Fibroblast of peridontal ligament (primary cell): Measurements from ENCODE around the gene STARD13.
"Not testable (repeated sequence)": the region's sequence is repeated elsewhere in the genome, so short reads cannot be mapped to it uniquely, and the experiment has no call there.

Source experiments
- DNase-seq: peaks from one replicate; pipeline ENCODE4 v3.0.0-alpha.2; 2010; ENCODE audit errors: extremely low read depth

Gene STARD13

GRCh38 chr13:33252135-33252534 lies 33.4 kb downstream of the STARD13 start:
- DNase-seq, result no peak

DNA sequence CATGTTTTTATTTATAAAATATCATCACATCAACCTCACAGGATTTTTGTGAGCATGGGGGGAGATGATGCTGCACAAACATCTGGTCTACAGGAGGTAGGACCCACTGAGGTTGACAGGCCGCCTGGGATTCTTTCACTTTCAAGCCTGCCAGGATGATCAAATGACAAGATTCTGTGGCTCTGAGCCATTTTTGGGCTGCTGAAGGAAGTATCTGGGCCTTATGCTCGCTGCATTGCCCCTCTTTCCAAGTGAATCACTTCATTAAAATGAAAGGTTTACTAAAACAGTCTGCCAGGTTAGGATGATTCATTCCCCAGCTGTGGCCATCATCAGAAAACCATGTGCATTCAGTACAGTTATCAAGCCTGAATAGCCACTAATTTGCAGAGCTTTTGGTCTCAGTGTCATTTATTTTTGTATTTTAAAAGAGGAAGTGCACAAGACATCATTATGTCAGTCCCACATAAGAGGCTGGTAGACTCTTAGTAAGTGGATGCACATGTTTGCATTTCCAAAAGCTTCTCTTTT lies 34.4 kb downstream of the STARD13 start:
- peak; percentile 95 for DNase-seq

- DNase-seq, result peak; percentile 37
Observed at GRCh38 chr13:33250609-33251008, 34.9 kb downstream of the STARD13 start.

DNA sequence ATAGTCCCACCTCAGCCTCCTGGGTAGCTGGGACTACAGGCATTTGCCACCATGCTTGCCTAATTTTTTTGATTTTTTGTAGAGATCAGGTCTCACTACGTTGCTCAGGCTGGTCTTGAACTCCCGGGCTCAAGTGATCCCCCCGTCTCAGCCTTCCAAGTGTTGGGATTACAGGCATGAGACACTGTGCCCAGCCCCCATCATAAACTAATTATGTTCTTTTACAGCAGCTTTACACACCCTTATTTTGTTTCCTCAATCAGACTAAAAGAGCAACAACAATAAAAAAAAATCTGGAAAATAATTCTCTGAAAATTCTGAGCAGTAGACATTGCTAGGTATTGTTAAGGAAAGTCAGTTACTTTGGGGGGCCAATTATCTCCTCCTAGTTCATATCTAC lies 35.7 kb downstream of the STARD13 start:
- no peak for DNase-seq

- peak; percentile 52 for DNase-seq
Observed at GRCh38 chr13:33249066-33249465, 36.5 kb downstream of the STARD13 start.

DNA sequence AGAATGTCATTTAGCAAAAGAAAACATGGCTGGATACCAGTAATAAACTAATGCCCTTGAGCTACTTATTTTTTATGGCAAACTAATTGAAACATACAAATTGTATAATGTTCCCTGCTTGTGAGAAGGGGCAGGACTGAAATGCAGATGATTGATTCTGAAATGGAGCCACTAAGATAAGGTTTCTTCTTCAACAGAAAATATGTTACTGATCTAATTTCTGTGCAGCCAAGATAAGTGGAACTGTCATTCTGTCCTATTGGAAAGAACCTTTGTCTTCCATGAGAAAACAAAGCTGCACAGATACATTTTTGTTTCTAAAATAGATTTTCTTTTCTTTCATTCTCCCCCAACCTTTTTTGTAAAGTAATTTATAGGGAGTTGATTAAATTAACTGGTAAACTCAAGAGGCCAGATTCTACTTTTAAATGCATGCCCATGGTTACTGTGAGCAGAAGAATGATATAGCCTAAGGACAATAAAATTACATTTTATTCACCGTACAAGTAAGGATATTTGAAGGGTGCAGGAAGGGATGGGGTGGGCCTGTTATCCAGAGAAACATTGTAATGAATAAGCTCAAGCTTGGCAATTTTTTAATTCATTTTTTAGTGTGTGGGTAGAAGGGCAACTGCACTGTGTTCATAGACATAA lies 39.9 kb downstream of the STARD13 start:
- no peak for DNase-seq

DNA sequence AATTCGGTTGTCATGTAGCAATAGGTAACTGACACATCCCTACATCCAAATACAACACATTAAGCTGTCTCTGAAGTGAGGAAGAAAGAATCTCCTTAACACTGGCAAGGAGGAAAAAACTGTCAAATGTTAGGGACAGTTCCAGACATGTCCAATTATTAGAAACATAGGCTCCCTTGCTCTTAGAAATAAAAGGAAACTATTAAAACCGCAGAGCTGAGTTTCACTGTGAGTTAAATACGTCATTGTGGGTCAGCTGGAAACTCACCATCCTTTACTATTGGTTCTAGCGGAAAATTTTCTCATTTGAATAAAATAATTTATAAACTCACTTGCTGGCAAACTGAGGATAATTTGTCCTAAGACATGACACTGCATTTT lies 40.7 kb downstream of the STARD13 start:
- DNase-seq, result no peak

DNA sequence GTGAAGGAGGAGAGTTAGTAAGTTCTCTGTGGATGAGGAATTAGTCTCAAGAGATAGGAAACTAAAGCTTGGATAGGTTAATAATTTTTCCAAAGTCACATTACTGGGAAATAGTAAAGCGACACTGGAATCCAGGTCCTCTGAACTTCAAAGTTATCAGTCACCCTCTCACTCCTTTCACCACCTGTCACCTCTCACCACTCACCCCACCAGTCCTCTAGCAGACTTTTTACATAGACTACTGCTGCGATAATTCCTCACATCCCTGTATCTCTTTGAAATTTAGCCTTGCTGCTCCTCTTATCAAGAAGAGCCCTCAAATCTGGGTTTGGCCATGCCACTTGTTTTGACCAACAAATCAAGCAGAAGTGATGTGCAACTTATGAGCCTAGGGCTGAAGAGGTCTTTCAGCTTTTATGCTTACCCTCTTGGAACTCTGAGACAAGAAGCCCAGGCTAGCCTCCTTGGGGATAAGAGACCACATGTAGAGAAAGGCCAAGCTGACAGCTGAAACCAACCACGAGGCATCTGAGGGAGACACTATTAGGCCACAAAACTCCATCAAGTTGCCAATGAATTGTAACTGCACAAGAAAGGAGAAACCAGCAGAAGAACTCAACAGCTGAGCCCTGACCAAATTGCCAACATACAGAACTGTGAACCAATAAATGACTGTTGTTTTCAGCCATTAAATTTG lies 41.2 kb downstream of the STARD13 start:
- no peak for DNase-seq

DNA sequence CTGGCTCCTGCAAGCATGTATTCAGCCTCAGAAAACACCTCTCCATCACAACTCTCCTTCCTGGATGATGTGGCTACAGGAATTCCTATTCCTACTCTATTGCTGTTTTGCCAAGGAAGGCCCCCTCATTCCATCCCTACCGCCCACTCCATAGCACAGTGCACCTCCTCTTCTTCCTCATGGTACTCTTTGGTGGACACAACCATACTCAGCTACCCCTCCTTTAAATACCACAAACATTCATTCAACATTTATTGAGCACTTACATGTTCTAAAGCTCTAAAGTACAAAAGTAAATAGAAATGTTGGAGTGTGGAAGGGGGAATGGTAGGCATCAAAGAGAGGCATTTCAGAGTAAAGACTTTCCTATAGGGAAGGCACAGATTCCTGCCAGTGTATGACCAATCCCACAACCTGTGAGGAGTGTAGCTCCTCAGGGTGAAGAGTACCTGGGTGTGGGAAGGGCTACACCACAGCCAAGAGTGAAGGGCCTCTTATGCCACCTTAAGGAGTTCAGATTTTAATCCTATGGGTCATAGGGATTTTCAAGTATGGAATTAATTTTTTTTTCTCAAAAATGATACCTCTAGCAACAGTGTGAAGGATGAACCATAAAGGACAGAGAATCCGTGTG lies 42.5 kb downstream of the STARD13 start:
- no peak for DNase-seq

DNA sequence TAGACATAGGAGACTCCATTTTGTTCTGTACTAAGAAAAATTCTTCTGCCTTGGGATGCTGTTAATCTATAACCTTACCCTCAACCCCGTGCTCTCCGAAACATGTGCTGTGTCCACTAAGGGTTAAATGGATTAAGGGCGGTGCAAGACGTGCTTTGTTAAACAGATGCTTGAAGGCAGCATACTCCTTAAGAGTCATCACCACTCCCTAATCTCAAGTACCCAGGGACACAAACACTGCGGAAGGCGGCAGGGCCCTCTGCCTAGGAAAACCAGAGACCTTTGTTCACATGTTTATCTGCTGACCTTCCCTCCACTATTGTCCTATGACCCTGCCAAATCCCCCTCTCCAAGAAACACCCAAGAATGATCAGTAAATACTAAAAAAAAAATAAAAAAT lies 43.2 kb downstream of the STARD13 start:
- DNase-seq, result not testable (repeated sequence)

GRCh38 chr13:33236021-33236420 lies 49.5 kb downstream of the STARD13 start:
- DNase-seq, result peak; percentile 90

DNA sequence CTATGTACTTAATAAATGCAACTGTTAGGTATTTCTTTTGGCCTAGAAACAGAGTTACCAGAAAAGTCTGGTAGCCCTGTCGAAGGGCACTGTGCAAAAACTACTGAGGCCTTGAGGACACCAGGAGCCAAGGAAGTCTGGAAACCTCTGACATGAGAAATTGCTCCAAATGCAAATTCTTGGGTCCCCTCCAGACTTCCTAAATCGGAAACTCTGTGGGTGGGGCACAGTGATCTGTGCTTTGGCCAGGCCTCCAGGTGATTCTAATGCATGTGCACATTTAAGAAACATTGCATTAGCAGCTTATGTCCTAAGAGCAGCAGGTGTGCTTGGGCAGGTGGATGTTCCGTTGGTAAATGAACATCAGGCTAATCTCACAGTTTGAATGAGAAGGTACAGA lies 50.0 kb downstream of the STARD13 start:
- DNase-seq, result no peak

DNA sequence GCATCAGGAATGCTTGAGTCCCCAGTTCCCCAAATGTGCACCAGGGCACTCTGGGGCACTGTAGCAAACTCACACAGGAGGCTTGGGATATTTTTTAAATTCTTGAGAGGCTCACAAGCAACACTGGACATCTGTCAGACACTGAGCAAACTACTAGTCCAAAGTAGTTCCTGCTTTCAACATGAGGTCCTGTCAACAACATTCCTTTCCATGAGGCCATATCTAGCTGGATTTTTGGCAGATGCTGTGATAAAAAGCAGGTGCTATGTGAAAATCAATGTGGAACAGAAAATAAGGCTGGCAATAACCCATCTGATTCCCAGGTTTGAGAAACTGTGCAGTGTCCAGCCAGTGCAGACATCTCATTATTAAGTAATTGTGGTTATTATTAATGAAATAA lies 50.5 kb downstream of the STARD13 start:
- DNase-seq, result peak; percentile 77

- DNase-seq, result no peak
Observed at GRCh38 chr13:33233547-33233946, 52.0 kb downstream of the STARD13 start.

- no peak for DNase-seq
Observed at GRCh38 chr13:33232883-33233282, 52.7 kb downstream of the STARD13 start.

DNA sequence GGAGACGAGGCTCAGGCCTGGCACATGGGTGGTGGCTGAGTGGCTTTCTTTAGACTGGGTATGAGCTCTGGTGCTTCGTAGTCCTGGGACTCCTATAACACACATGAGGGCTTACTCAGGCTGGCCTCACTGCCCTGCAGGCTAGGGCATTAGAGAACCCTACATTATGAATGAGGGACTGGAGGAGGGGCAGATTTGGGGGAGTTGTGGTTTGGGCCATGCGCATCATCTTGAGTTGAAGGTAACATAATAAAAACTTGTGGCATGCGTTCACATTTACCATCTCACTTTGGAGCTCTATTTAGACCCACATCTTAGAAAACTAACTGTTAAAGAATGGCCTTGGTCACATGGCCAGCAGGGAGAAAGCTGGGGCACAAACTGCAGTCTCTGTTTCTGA lies 54.2 kb downstream of the STARD13 start:
- DNase-seq, result no peak

- peak; percentile 89 for DNase-seq
Observed at GRCh38 chr13:33230178-33230881, 55.2 kb downstream of the STARD13 start.

GRCh38 chr13:33229446-33230177 lies 55.9 kb downstream of the STARD13 start:
- no peak for DNase-seq

- DNase-seq, result peak; percentile 93
Observed at GRCh38 chr13:33228648-33229445, 56.7 kb downstream of the STARD13 start.

DNA sequence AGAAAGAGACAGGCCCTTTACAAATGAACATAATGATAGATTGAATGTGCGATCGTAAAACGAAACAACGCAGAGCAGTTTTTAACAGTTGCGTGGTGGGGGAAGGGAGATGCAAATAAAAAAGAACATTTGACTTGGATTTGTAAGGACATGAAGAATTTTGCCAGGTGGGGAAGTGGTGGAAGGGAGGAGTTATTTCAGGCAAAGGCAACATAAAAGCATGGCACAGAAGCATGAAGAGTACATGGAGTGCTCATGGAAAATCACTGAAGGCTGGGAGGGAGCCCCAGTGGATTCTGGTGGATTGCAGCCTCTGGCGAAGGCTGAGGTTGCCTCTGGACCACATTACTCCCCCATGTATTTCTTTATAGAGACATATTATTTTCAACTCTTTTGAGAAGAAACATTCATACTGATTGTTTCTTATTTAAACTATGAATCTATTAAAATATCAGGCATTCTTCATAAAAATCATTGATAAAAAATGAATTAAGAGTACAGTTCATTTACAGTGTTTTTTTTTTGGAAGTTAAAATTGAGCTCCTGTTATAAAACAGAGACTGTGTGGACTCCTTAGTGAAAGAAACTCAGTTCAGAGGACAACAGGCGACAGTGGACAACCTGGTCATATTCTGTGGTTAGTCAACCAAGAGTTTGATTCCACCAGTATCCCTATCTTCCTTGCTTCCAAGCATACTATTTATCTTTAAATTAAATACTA lies 57.5 kb downstream of the STARD13 start:
- no peak for DNase-seq
